Osteoblast (primary cell): ENCODE results near the gene EXOC4. TPM values are rescaled to one million over a fixed set of nuclear protein-coding genes. Genes with fewer than 3 reads are reported as not detected.

Experiments used
- DNase-seq: peaks from one replicate; pipeline ENCODE4 v3.0.0; 2011; ENCODE audit warnings: low spot score, mixed read lengths; ENCODE audit not compliant: insufficient read length; ENCODE audit errors: missing footprints
- H2AFZ ChIP-seq: 2 replicates; pipeline ENCODE4 v1.6.0; 2011; ENCODE audit warnings: mild to moderate bottlenecking, low read length
- H3K27ac ChIP-seq: 2 replicates; pipeline ENCODE4 v1.5.1; 2011; ENCODE audit warnings: mild to moderate bottlenecking, low read depth, low read length, moderate library complexity
- H3K27me3 ChIP-seq: 2 replicates; pipeline ENCODE4 v1.6.0; 2012; ENCODE audit warnings: mild to moderate bottlenecking, control low read depth, inconsistent platforms, low read length, moderate library complexity; ENCODE audit not compliant: insufficient read depth
- H3K36me3 ChIP-seq: 2 replicates; pipeline ENCODE4 v1.5.1; 2011; ENCODE audit warnings: mild to moderate bottlenecking, low read length, control low read depth, moderate library complexity; ENCODE audit not compliant: insufficient read depth
- H3K4me1 ChIP-seq: 2 replicates; pipeline ENCODE4 v1.5.1; 2011; ENCODE audit warnings: mild to moderate bottlenecking, low read length, control low read depth, moderate library complexity; ENCODE audit not compliant: insufficient read depth
- H3K4me2 ChIP-seq: 2 replicates; pipeline ENCODE4 v1.6.0; 2011; ENCODE audit warnings: mild to moderate bottlenecking, low read length; ENCODE audit not compliant: insufficient read depth
- H3K4me3 ChIP-seq: fragments of 200-600 bp; sonication (generic); 3 replicates; pipeline ENCODE4 v1.5.1; 2012; ENCODE audit warnings: mild to moderate bottlenecking, low read length, inconsistent platforms; ENCODE audit not compliant: insufficient read depth
- H3K79me2 ChIP-seq: 2 replicates; pipeline ENCODE4 v1.6.0; 2012; ENCODE audit warnings: mild to moderate bottlenecking, low read length, control low read depth, inconsistent platforms; ENCODE audit not compliant: insufficient read depth
- H3K9me3 ChIP-seq: 2 replicates; pipeline ENCODE4 v1.5.1; 2011; ENCODE audit warnings: low read depth, low read length, control low read depth
- H4K20me1 ChIP-seq: 2 replicates; pipeline ENCODE4 v1.6.0; 2012; ENCODE audit warnings: mild to moderate bottlenecking, low read length, control low read depth; ENCODE audit not compliant: insufficient read depth
- CTCF ChIP-seq: IDR thresholded peaks from 2 replicates; pipeline ENCODE4 v1.5.1; 2011; ENCODE audit warnings: mild to moderate bottlenecking, low read depth, low read length, moderate library complexity; ENCODE audit errors: extremely low read depth
- total RNA-seq: library from RNA; depleted of rRNA; stranded (reverse); fragments of >200 nt; gene quantifications from 2 replicates; pipeline ENCODE4 v1.2.3, GENCODE V29; 2012

The EXOC4 gene
- total RNA-seq, 1 donor, result 134 TPM

GRCh38 chr7:133552079-133552478 lies 299.2 kb downstream of the EXOC4 start:
- no peak for TF ChIP-seq CTCF
- Histone ChIP-seq H3K79me2 (no peaks in the 10 kb centered on the region), H3K9me3 (no peaks in the 10 kb centered on the region), H3K4me2 (no peak overlapping the region), H2AFZ (no peak overlapping the region), H4K20me1 (no peaks in the 10 kb centered on the region), H3K27ac (no peak overlapping the region), H3K4me1 (no peaks in the 10 kb centered on the region), H3K36me3 (no peaks in the 10 kb centered on the region), H3K27me3 (no peaks in the 10 kb centered on the region), H3K4me3 (no peak overlapping the region)
- no peak for DNase-seq

- no peaks in the 10 kb centered on the region for H4K20me1 ChIP-seq
- no peak overlapping the region for H3K4me2 ChIP-seq
- no peak for DNase-seq
- H3K9me3 ChIP-seq, result no peaks in the 10 kb centered on the region
- H3K36me3 ChIP-seq, result no peaks in the 10 kb centered on the region
- no peak overlapping the region for H3K27ac ChIP-seq
- H3K4me3 ChIP-seq, result no peak overlapping the region
- H3K27me3 ChIP-seq, result no peaks in the 10 kb centered on the region
- no peaks in the 10 kb centered on the region for H3K79me2 ChIP-seq
- TF ChIP-seq CTCF, result no peak
- no peak overlapping the region for H2AFZ ChIP-seq
- H3K4me1 ChIP-seq, result no peaks in the 10 kb centered on the region
Observed at GRCh38 chr7:133554330-133554729, 301.5 kb downstream of the EXOC4 start.

GRCh38 chr7:133556048-133556447 lies 303.2 kb downstream of the EXOC4 start:
- no peak overlapping the region for H2AFZ ChIP-seq
- no peaks in the 10 kb centered on the region for H3K27me3 ChIP-seq
- no peaks in the 10 kb centered on the region for H4K20me1 ChIP-seq
- H3K4me2 ChIP-seq, result no peak overlapping the region
- no peak for TF ChIP-seq CTCF
- DNase-seq, result no peak
- no peaks in the 10 kb centered on the region for H3K36me3 ChIP-seq
- no peaks in the 10 kb centered on the region for H3K4me1 ChIP-seq
- no peaks in the 10 kb centered on the region for H3K9me3 ChIP-seq
- no peak overlapping the region for H3K4me3 ChIP-seq
- no peaks in the 10 kb centered on the region for H3K79me2 ChIP-seq
- no peak overlapping the region for H3K27ac ChIP-seq

GRCh38 chr7:133556553-133556952 lies 303.7 kb downstream of the EXOC4 start:
- no peaks in the 10 kb centered on the region for H4K20me1 ChIP-seq
- no peaks in the 10 kb centered on the region for H3K79me2 ChIP-seq
- no peak overlapping the region for H2AFZ ChIP-seq
- no peak overlapping the region for H3K27ac ChIP-seq
- no peak overlapping the region for H3K4me2 ChIP-seq
- no peaks in the 10 kb centered on the region for H3K27me3 ChIP-seq
- no peaks in the 10 kb centered on the region for H3K9me3 ChIP-seq
- no peaks in the 10 kb centered on the region for H3K36me3 ChIP-seq
- H3K4me1 ChIP-seq, result no peaks in the 10 kb centered on the region
- no peak overlapping the region for H3K4me3 ChIP-seq
- no peak for DNase-seq
- TF ChIP-seq CTCF, result no peak
